ENCODE measurements around the gene SAPCD2.

SAPCD2 gene

GRCh38 chr9:137017791-137018497 lies 52.4 kb downstream of the SAPCD2 start:
- Histone ChIP-seq H3K27ac (ENCODE audit: low read depth, low read length) (no peak overlapping the region), H3F3A (ENCODE audit: control insufficient read depth, insufficient read depth) (no peaks in the 10 kb centered on the region), H3K27me3 (ENCODE audit: control insufficient read depth, low read length) (no peaks in the 10 kb centered on the region), H4K20me1 (ENCODE audit: control insufficient read depth, insufficient read depth, low read depth, low read length) (no peaks in the 10 kb centered on the region), H3K79me2 (ENCODE audit: control insufficient read depth, low read length) (no peaks in the 10 kb centered on the region), H3K4me1 (ENCODE audit: control insufficient read depth, low read length) (no peaks in the 10 kb centered on the region), H3K4me3 (ENCODE audit: low read length) (no peak overlapping the region), H3K9me2 (replicated peaks; ENCODE audit: control insufficient read depth, low read length) (no peaks in the 10 kb centered on the region), H3K36me3 (ENCODE audit: control insufficient read depth, low read length) (no peaks in the 10 kb centered on the region), H3K9me3 (ENCODE audit: control insufficient read depth, insufficient read depth, low read length) (no peaks in the 10 kb centered on the region), H3K4me2 (ENCODE audit: low read length) (no peak overlapping the region)
- TF ChIP-seq CTCF (IDR thresholded peaks at IDR 0.05; ENCODE audit: low read depth, low read length, poor library complexity, severe bottlenecking) (no peak), EZH2phosphoT487 (IDR thresholded peaks at IDR 0.05; ENCODE audit: borderline replicate concordance, low read length) (no peak)

GRCh38 chr9:137017071-137017470 lies 53.3 kb downstream of the SAPCD2 start:
- no peaks in the 10 kb centered on the region for H3K9me2 ChIP-seq (replicated peaks; ENCODE audit: control insufficient read depth, low read length)
- no peaks in the 10 kb centered on the region for H3K4me1 ChIP-seq (ENCODE audit: control insufficient read depth, low read length)
- H3K4me3 ChIP-seq (ENCODE audit: low read length): no peak overlapping the region
- H3K36me3 ChIP-seq (ENCODE audit: control insufficient read depth, low read length): no peaks in the 10 kb centered on the region
- H3K4me2 ChIP-seq (ENCODE audit: low read length): no peak overlapping the region
- no peaks in the 10 kb centered on the region for H3F3A ChIP-seq (ENCODE audit: control insufficient read depth, insufficient read depth)
- no peaks in the 10 kb centered on the region for H3K79me2 ChIP-seq (ENCODE audit: control insufficient read depth, low read length)
- no peak overlapping the region for H3K27ac ChIP-seq (ENCODE audit: low read depth, low read length)
- no peaks in the 10 kb centered on the region for H4K20me1 ChIP-seq (ENCODE audit: control insufficient read depth, insufficient read depth, low read depth, low read length)
- no peaks in the 10 kb centered on the region for H3K27me3 ChIP-seq (ENCODE audit: control insufficient read depth, low read length)
- H3K9me3 ChIP-seq (ENCODE audit: control insufficient read depth, insufficient read depth, low read length): no peaks in the 10 kb centered on the region
- TF ChIP-seq CTCF (IDR thresholded peaks at IDR 0.05; ENCODE audit: low read depth, low read length, poor library complexity, severe bottlenecking) (no peak), EZH2phosphoT487 (IDR thresholded peaks at IDR 0.05; ENCODE audit: borderline replicate concordance, low read length) (no peak)

- Histone ChIP-seq H3K27ac (ENCODE audit: low read depth, low read length) (no peak overlapping the region), H3K4me1 (ENCODE audit: control insufficient read depth, low read length) (no peaks in the 10 kb centered on the region), H3K27me3 (ENCODE audit: control insufficient read depth, low read length) (no peaks in the 10 kb centered on the region), H4K20me1 (ENCODE audit: control insufficient read depth, insufficient read depth, low read depth, low read length) (no peaks in the 10 kb centered on the region), H3K36me3 (ENCODE audit: control insufficient read depth, low read length) (no peaks in the 10 kb centered on the region), H3K9me3 (ENCODE audit: control insufficient read depth, insufficient read depth, low read length) (no peaks in the 10 kb centered on the region), H3K4me3 (ENCODE audit: low read length) (no peak overlapping the region), H3K79me2 (ENCODE audit: control insufficient read depth, low read length) (no peaks in the 10 kb centered on the region), H3K4me2 (ENCODE audit: low read length) (no peak overlapping the region), H3K9me2 (replicated peaks; ENCODE audit: control insufficient read depth, low read length) (no peaks in the 10 kb centered on the region), H3F3A (ENCODE audit: control insufficient read depth, insufficient read depth) (no peaks in the 10 kb centered on the region)
- no peak for TF ChIP-seq CTCF (IDR thresholded peaks at IDR 0.05; ENCODE audit: low read depth, low read length, poor library complexity, severe bottlenecking)
- TF ChIP-seq EZH2phosphoT487 (IDR thresholded peaks at IDR 0.05; ENCODE audit: borderline replicate concordance, low read length): no peak
Observed at GRCh38 chr9:137016436-137016835, 53.9 kb downstream of the SAPCD2 start.
